Subcutaneous adipose tissue (tissue), 4 donors: ENCODE data around the gene ELL2. TPM values are rescaled to one million over a fixed set of nuclear protein-coding genes. Genes with fewer than 3 reads are reported as not detected.

Experiments used
- CTCF ChIP-seq: fragments of 450-650 bp; IDR thresholded peaks from one replicate; pipeline ENCODE4 v1.5.1; 2016; ENCODE audit warnings: low read depth, mild to moderate bottlenecking, control low read depth, antibody characterized with exemption, moderate library complexity
- total RNA-seq, 4 donors: library from RNA; depleted of rRNA; stranded (reverse); fragments of >200 nt; gene quantifications; one replicate each; pipeline ENCODE4 v1.1.0, GENCODE V29; 2016

Gene ELL2
- total RNA-seq, 4 donors from 2014 or later, result 94.4 to 308 (median 208) TPM

- no peak for TF ChIP-seq CTCF
Observed at GRCh38 chr5:95835682-95836385, 125.8 kb downstream of the ELL2 start.

Other genes with a start within 250 kb of the ELL2 start
- gene RHOBTB3, start 230.5 kb downstream of the ELL2 start, total RNA-seq, result 100 to 1,000 TPM; 131 to 198 (median 148) TPM
- 100 to 1,000 TPM in 2 of 4 donors, 10 to 100 TPM in 2; 52.2 to 148 (median 96.5) TPM for gene GLRX, start 139.1 kb downstream of the ELL2 start, total RNA-seq